Mesodermal cell (in vitro differentiated cells): Measurements from ENCODE around the gene PFN2.
"Not testable (repeated sequence)": the region's sequence is repeated elsewhere in the genome, so short reads cannot be mapped to it uniquely, and the experiment has no call there.

Experiments used
- H3K27ac ChIP-seq: 2 replicates; pipeline ENCODE4 v1.7.0; 2013; ENCODE audit warnings: mild to moderate bottlenecking, low read depth, low read length, moderate library complexity; ENCODE audit not compliant: severe bottlenecking
- H3K36me3 ChIP-seq: 2 replicates; pipeline ENCODE4 v1.7.1; 2013; ENCODE audit warnings: mild to moderate bottlenecking, low read length, moderate library complexity; ENCODE audit not compliant: control insufficient read depth, insufficient read depth
- H3K4me1 ChIP-seq: one replicate; pipeline ENCODE4 v1.7.1; 2013; ENCODE audit warnings: mild to moderate bottlenecking, low read length; ENCODE audit not compliant: insufficient read depth, control insufficient read depth, poor library complexity, severe bottlenecking
- H3K4me3 ChIP-seq: 2 replicates; pipeline ENCODE4 v1.7.0; 2013; ENCODE audit warnings: low read length, control low read depth, mild to moderate bottlenecking; ENCODE audit not compliant: insufficient read depth, poor library complexity, severe bottlenecking; ENCODE audit errors: extremely low read depth
- H3K9me3 ChIP-seq: 2 replicates; pipeline ENCODE4 v1.7.1; 2013; ENCODE audit warnings: mild to moderate bottlenecking, low read length, moderate library complexity; ENCODE audit not compliant: control insufficient read depth
- WGBS, 2 experiments: methylation state at CpG; one replicate each; pipeline ENCODE4 v1.1.5; 2013; ENCODE audit warnings: missing lambda C conversion rate in 2 of 2; ENCODE audit not compliant: insufficient coverage in 2 of 2; 5-methylcytosine and 5-hydroxymethylcytosine counted together

The PFN2 gene

GRCh38 chr3:149947231-149947630 lies 23.5 kb downstream of the PFN2 start:
- H3K4me1 ChIP-seq: no peaks in the 10 kb centered on the region
- H3K4me3 ChIP-seq: no peak overlapping the region
- H3K27ac ChIP-seq: no peak overlapping the region
- H3K9me3 ChIP-seq: peaks cover 17% of the 10 kb centered on the region
- WGBS, 2 experiments: 91% methylated on average over 4 of the region's 7 CpGs
- peaks cover 57% of the 10 kb centered on the region for H3K36me3 ChIP-seq

GRCh38 chr3:149943966-149944365 lies 26.7 kb downstream of the PFN2 start:
- H3K27ac ChIP-seq, H3K4me3 ChIP-seq, H3K4me1 ChIP-seq: not testable (repeated sequence)
- peaks cover 37% of the 10 kb centered on the region for H3K36me3 ChIP-seq
- H3K9me3 ChIP-seq: peaks cover 12% of the 10 kb centered on the region
- WGBS, 2 experiments: no CpG with 5 or more reads among the region's 3 CpGs

GRCh38 chr3:149942409-149942808 lies 28.3 kb downstream of the PFN2 start:
- Histone ChIP-seq H3K9me3 (peaks cover 9% of the 10 kb centered on the region), H3K4me1 (no peaks in the 10 kb centered on the region)

GRCh38 chr3:149941946-149942345 lies 28.7 kb downstream of the PFN2 start:
- 83 to 100% methylated on average over 1 of the region's 1 CpG for WGBS, 2 experiments
- peaks cover 9% of the 10 kb centered on the region for H3K9me3 ChIP-seq
- no peak overlapping the region for H3K27ac ChIP-seq
- H3K4me3 ChIP-seq: no peak overlapping the region
- H3K36me3 ChIP-seq: peaks cover 21% of the 10 kb centered on the region
- H3K4me1 ChIP-seq: no peaks in the 10 kb centered on the region

More at GRCh38 chr3:149942409-149942808, 28.3 kb downstream of the PFN2 start:
- H3K27ac ChIP-seq: no peak overlapping the region
- H3K4me3 ChIP-seq: no peak overlapping the region
- peaks cover 26% of the 10 kb centered on the region for H3K36me3 ChIP-seq

GRCh38 chr3:149941186-149941585 lies 29.5 kb downstream of the PFN2 start:
- Histone ChIP-seq H3K4me1 (no peaks in the 10 kb centered on the region), H3K27ac (no peak overlapping the region), H3K9me3 (peaks cover 9% of the 10 kb centered on the region), H3K36me3 (peaks cover 21% of the 10 kb centered on the region), H3K4me3 (no peak overlapping the region)
- no CpG with 5 or more reads among the region's 2 CpGs for WGBS, 2 experiments

- peaks cover 15% of the 10 kb centered on the region for H3K36me3 ChIP-seq
- H3K27ac ChIP-seq, H3K4me3 ChIP-seq, H3K9me3 ChIP-seq, H3K4me1 ChIP-seq: not testable (repeated sequence)
- WGBS, 2 experiments: 100% methylated on average over 1 of the region's 3 CpGs; no CpG with 5 or more reads in 1 of the 2 experiments
Observed at GRCh38 chr3:149938392-149939055, 32.2 kb downstream of the PFN2 start.

GRCh38 chr3:149936812-149937230 lies 33.9 kb downstream of the PFN2 start:
- Histone ChIP-seq H3K36me3 (peaks cover 14% of the 10 kb centered on the region), H3K4me1 (no peaks in the 10 kb centered on the region)
- 68 to 78% methylated on average over 3 of the region's 7 CpGs for WGBS, 2 experiments

GRCh38 chr3:149934524-149934923 lies 36.2 kb downstream of the PFN2 start:
- no peak overlapping the region for H3K4me3 ChIP-seq
- H3K4me1 ChIP-seq: no peaks in the 10 kb centered on the region
- no peak overlapping the region for H3K27ac ChIP-seq
- H3K9me3 ChIP-seq: peaks cover 10% of the 10 kb centered on the region
- H3K36me3 ChIP-seq: peaks cover 8% of the 10 kb centered on the region

More at GRCh38 chr3:149936812-149937230, 33.9 kb downstream of the PFN2 start:
- no peak overlapping the region for H3K27ac ChIP-seq
- peaks cover 10% of the 10 kb centered on the region for H3K9me3 ChIP-seq
- no peak overlapping the region for H3K4me3 ChIP-seq

- no peak overlapping the region for H3K4me3 ChIP-seq
- H3K9me3 ChIP-seq: peaks cover 10% of the 10 kb centered on the region
- H3K27ac ChIP-seq: no peak overlapping the region
- H3K36me3 ChIP-seq: peaks cover 13% of the 10 kb centered on the region
- no peaks in the 10 kb centered on the region for H3K4me1 ChIP-seq
Observed at GRCh38 chr3:149933858-149934257, 36.8 kb downstream of the PFN2 start.

- no peaks in the 10 kb centered on the region for H3K4me1 ChIP-seq
- no peak overlapping the region for H3K27ac ChIP-seq
- H3K4me3 ChIP-seq: no peak overlapping the region
- H3K36me3 ChIP-seq: peaks cover 13% of the 10 kb centered on the region
- no CpG with 5 or more reads among the region's 1 CpG for WGBS, 2 experiments
- peaks cover 10% of the 10 kb centered on the region for H3K9me3 ChIP-seq
Observed at GRCh38 chr3:149933008-149933407, 37.7 kb downstream of the PFN2 start.

GRCh38 chr3:149920119-149920518 lies 50.6 kb downstream of the PFN2 start:
- Histone ChIP-seq H3K4me1 (no peaks in the 10 kb centered on the region), H3K27ac (no peak overlapping the region)

More at GRCh38 chr3:149920119-149920518, 50.6 kb downstream of the PFN2 start:
- H3K36me3 ChIP-seq: no peaks in the 10 kb centered on the region
- H3K4me3 ChIP-seq: no peak overlapping the region
- WGBS, 2 experiments: 86 to 93% methylated on average over 3 of the region's 3 CpGs
- no peaks in the 10 kb centered on the region for H3K9me3 ChIP-seq
